Testis (tissue), 5 donors: ENCODE data around the gene KRT81. TPM values are rescaled to one million over a fixed set of nuclear protein-coding genes. Genes with fewer than 3 reads are reported as not detected.

Experiments used
- DNase-seq: peaks from one replicate; pipeline ENCODE4 v3.0.0-alpha.2; 2019
- H3K27ac ChIP-seq, 2 donors: fragments of 200-600 bp; sonication (generic); one replicate each; pipeline ENCODE4 v1.5.1; 2019
- H3K27me3 ChIP-seq: fragments of 200-600 bp; sonication (generic); one replicate; pipeline ENCODE4 v1.5.1; 2019
- H3K36me3 ChIP-seq: fragments of 200-600 bp; sonication (generic); one replicate; pipeline ENCODE4 v1.5.1; 2017; ENCODE audit warnings: low read depth; ENCODE audit errors: missing control alignments
- H3K4me1 ChIP-seq: fragments of 200-600 bp; sonication (generic); one replicate; pipeline ENCODE4 v1.5.1; 2019
- H3K4me3 ChIP-seq, 2 donors: fragments of 200-600 bp; sonication (generic); one replicate each; pipeline ENCODE4 v1.5.1; 2017 to 2019
- H3K9me3 ChIP-seq: fragments of 200-600 bp; sonication (generic); one replicate; pipeline ENCODE4 v1.5.1; 2017
- POLR2A ChIP-seq: fragments of 450-650 bp; IDR thresholded peaks from one replicate; pipeline ENCODE4 v1.6.1; 2017; ENCODE audit warnings: antibody characterized with exemption, mild to moderate bottlenecking, moderate library complexity
- WGBS, 2 donors: methylation state at CpG; one replicate each; pipeline ENCODE4 v1.1.5; 2018; 5-methylcytosine and 5-hydroxymethylcytosine counted together
- intact Hi-C: fragments of 100-400 bp; cut with DNase I; formaldehyde crosslinking; loops from one replicate; pipeline ENCODE4 v1.15.1; 2023; ENCODE audit warnings: low total_unique reads
- long read RNA-seq, 2 donors: transcript quantifications; one replicate each; lab custom pipeline, GENCODE V29; 2026
- polyA plus RNA-seq: library from polyadenylated mRNA; stranded (reverse); fragments of 350-450 nt; fragmentation: Illumina TruSeq; extraction: RNeasy Lipid Tissue Mini Kit (QIAGEN cat#74804); gene quantifications from one replicate; pipeline ENCODE4 v1.2.3, GENCODE V29; 2014; ENCODE audit warnings: low read depth, low replicate concordance; ENCODE audit not compliant: insufficient read depth
- total RNA-seq, 2 donors: library from RNA; depleted of rRNA; stranded (reverse); fragments of >200 nt; gene quantifications; one replicate each; pipeline ENCODE4 v1.2.3, GENCODE V29; 2016
- TF ChIP-seq, protein P1 (sequence below), 3 experiments: fragments of 450-650 bp in 2 of 3; fragments of 200-600 bp in 1 of 3; sonication (generic) in 1 of 3; IDR thresholded peaks; one replicate each; pipeline ENCODE4 v1.5.1; 2016 to 2019; ENCODE audit warnings: antibody characterized with exemption in 3 of 3, mild to moderate bottlenecking in 2 of 3, moderate library complexity in 1 of 3

The KRT81 gene
- under 1 TPM in 1 of 2 donors, not detected in 1; 0.74 TPM for total RNA-seq
- not detected for polyA plus RNA-seq
- long read RNA-seq, donor 1: 0 reads
- long read RNA-seq, donor 2: 0 reads

DNA sequence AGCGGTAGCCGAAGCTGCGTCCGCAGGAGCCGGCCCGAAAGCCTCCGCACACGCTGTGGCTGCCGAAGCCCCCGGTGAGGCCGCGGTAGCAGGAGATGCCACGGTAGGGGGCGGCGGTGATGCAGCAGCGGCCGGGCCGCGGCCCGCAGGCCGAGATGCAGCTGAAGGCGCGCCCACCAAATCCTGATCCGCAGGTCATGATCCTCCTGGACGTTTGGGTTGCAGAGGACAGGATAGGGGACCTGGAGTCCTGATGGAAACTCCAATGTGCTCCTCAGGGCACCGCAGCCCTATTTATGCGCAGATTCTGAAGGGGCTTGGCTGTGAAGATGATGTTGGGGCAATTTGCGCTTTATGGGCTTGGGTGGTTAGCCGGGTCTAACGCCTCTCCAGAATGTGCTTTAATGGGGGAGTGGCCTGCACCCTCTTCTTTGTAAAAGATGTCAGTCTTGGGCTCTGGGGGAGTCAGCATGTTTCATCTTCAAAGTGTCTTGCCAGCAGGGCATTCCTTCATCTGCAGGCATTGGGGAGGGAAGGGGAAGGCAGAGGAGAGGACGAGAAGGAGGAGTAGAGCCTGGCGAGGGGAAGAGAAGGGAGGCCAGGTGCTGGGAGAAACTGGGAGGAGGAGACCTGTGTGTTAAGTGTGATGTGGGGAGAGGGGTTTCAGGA is at the start of gene KRT81:
Gene KRT81, minus strand, starts transcription at position 268 of the 669 bp plus-strand sequence. Its CDS starts 69 bp downstream, at position 199.
- Histone ChIP-seq H3K36me3 (no peaks in the 10 kb centered on the region), H3K9me3 (no peaks in the 10 kb centered on the region), H3K27ac (no peak within 1 kb of the TSS), H3K27me3 (no peaks in the 10 kb centered on the region), H3K4me1 (no peaks in the 10 kb centered on the region), H3K4me3 (no peak within 1 kb of the TSS)
- 40 to 43% methylated on average over 7 to 17 of the region's 32 CpGs for WGBS, 2 donors
- no peak for DNase-seq
- TF ChIP-seq, protein P1, sequence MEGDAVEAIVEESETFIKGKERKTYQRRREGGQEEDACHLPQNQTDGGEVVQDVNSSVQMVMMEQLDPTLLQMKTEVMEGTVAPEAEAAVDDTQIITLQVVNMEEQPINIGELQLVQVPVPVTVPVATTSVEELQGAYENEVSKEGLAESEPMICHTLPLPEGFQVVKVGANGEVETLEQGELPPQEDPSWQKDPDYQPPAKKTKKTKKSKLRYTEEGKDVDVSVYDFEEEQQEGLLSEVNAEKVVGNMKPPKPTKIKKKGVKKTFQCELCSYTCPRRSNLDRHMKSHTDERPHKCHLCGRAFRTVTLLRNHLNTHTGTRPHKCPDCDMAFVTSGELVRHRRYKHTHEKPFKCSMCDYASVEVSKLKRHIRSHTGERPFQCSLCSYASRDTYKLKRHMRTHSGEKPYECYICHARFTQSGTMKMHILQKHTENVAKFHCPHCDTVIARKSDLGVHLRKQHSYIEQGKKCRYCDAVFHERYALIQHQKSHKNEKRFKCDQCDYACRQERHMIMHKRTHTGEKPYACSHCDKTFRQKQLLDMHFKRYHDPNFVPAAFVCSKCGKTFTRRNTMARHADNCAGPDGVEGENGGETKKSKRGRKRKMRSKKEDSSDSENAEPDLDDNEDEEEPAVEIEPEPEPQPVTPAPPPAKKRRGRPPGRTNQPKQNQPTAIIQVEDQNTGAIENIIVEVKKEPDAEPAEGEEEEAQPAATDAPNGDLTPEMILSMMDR (IDR thresholded peaks at IDR 0.05): no peak
- TF ChIP-seq POLR2A: no peak
- intact Hi-C loops: no loop called here

DNA sequence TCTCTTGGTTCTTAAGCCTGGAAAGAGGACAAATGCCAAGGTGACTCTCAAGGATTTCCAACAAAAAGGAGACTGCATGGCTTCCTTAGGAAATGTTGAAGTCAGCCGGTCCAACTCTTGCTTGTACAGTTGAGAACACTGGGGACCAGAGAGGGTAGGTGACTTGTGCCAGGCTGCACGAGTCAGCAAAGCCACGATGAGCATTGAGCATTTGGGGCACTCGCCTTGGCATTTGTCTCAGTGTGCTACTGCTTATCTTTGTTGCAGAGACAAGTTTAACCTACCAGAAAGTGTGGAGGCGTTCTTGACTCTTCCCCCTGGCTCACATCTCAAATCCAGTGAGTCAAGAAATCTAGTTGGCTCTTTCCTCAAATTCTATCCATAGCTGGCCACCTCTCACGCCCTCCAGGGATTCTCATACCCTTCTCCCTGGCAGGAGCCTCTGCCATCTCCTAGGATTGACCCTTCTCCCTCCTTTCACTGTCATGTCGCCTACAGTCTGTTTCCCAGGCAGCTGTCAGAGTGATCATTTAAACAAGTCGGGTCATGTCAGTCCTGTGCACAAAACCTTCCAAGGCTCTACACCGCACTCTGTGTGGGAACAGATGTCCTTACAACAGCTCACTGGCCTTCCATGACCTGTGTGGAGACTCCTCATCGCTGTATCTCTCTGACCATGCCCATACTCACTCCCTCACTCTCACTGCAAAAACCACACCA is 47.1 kb upstream of the KRT81 start:
- Histone ChIP-seq H3K27me3 (no peaks in the 10 kb centered on the region), H3K4me1 (no peaks in the 10 kb centered on the region), H3K27ac (no peak overlapping the region), H3K36me3 (no peaks in the 10 kb centered on the region), H3K4me3 (no peak overlapping the region), H3K9me3 (no peaks in the 10 kb centered on the region)
- WGBS, 2 donors: 87 to 91% methylated on average over 10 of the region's 10 CpGs
- TF ChIP-seq POLR2A: no peak
- TF ChIP-seq, protein P1 (IDR thresholded peaks at IDR 0.05): no peak
- no peak for DNase-seq
- intact Hi-C loops: no loop called here

DNA sequence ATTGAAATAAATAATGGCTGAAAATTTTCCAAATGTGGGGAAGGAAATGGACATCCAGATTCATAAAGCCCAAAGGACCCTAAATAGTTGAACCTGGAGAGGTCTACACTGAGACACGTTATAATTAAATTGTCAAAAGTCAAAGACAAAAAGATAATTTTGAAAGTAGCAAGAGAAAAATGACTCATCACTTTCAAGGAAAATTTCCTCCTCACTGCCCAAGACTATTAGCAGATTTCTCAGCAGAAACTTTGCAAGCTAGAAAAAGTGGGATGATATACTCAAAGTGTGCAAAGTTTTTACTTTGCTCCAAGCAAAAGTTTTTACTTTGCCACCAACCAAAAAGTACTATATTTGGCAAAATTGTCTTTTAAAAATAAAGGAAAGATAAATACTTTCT is 45.7 kb upstream of the KRT81 start:
- DNase-seq: no peak
- Histone ChIP-seq H3K27me3 (no peaks in the 10 kb centered on the region), H3K27ac (no peak overlapping the region), H3K4me3 (no peak overlapping the region), H3K9me3 (no peaks in the 10 kb centered on the region), H3K4me1 (no peaks in the 10 kb centered on the region), H3K36me3 (no peaks in the 10 kb centered on the region)
- intact Hi-C loops: no loop called here
- TF ChIP-seq, protein P1 (IDR thresholded peaks at IDR 0.05): no peak
- no peak for TF ChIP-seq POLR2A
- 69 to 77% methylated on average over 1 of the region's 1 CpG for WGBS, 2 donors

DNA sequence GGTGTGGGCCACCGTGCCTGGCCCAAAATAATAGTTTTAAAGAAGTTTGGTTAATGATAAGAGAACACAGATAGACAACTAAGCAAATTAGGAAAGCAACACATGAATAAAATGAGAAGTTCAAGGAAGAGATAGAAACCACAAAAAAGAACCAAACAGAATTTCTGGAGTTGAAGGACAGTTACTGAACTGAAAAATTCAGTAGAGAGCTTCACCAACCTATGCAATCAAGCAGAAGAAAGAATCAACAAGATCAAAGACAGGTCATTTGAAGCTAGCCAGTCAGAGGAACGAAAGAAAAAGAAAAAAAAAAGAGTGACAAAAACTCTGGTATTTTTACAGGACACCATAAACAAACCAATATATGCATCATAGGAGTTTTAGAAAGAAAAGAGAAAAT is 45.3 kb upstream of the KRT81 start:
- Histone ChIP-seq H3K4me1 (no peaks in the 10 kb centered on the region), H3K9me3 (no peaks in the 10 kb centered on the region), H3K36me3 (no peaks in the 10 kb centered on the region), H3K27me3 (no peaks in the 10 kb centered on the region), H3K4me3 (no peak overlapping the region), H3K27ac (no peak overlapping the region)
- DNase-seq: no peak
- intact Hi-C loops: no loop called here
- TF ChIP-seq, protein P1 (IDR thresholded peaks at IDR 0.05): no peak
- no peak for TF ChIP-seq POLR2A
- WGBS, 2 donors: 56 to 82% methylated on average over 2 of the region's 2 CpGs
